Retinal pigment epithelial cell (primary cell): ENCODE data around the gene DSCAM.

Experiments
- DNase-seq: peaks from one replicate; pipeline ENCODE4 v3.0.0-alpha.2; 2010; ENCODE audit warnings: low read depth
- H3K4me3 ChIP-seq: 2 replicates; pipeline ENCODE4 v1.5.1; 2011; ENCODE audit warnings: mild to moderate bottlenecking, low read length, control low read depth, moderate library complexity
- CTCF ChIP-seq: conservative IDR thresholded peaks from 2 replicates; pipeline ENCODE4 v1.5.1; 2011; ENCODE audit warnings: low read depth, low read length, control low read depth, inconsistent platforms

The DSCAM gene

GRCh38 chr21:40516335-40516734 lies 330.6 kb downstream of the DSCAM start:
- TF ChIP-seq CTCF, result no peak
- H3K4me3 ChIP-seq, result no peak overlapping the region
- DNase-seq, result no peak

DNA sequence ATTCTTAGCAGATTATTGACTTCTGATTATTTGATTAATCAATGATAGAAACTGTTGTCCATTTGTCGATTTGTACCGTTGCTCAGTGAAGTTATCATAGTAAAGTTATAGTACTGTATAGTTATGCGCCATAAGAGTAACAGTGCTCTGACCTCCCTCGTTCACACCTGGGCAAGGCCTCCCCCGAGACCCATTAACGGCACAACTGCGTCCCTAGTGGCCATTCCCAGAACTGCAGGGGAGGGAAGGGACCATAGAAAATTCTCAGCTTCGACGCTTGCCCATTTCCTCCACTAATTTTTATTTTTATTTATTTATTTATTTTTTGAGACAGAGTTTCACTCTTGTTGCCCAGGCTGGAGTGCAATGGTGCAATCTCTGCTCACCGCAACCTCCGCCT lies 334.4 kb downstream of the DSCAM start:
- no peak overlapping the region for H3K4me3 ChIP-seq
- no peak for DNase-seq
- peak; percentile 53 for TF ChIP-seq CTCF

- H3K4me3 ChIP-seq, result no peak overlapping the region
- TF ChIP-seq CTCF, result no peak
- no peak for DNase-seq
Observed at GRCh38 chr21:40507978-40508377, 339.0 kb downstream of the DSCAM start.

DNA sequence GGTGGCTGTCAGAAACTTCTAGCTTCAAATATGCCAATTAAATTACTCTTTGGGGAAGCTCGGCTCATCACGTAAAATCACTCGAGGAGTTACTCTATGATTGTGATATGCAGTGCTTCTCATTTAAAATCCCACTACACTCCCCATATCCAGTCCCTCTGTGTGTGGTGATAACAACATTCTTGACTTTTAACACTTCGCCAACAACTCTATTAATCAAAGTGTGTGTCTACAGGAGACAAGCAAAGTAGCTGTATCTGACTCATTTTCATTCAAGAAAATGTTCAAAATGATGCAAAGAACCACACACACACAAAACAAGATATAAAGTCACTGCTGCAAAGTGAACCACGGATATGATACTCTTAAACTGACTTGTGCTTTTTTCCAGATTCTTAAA lies 341.3 kb downstream of the DSCAM start:
- no peak overlapping the region for H3K4me3 ChIP-seq
- DNase-seq, result no peak
- TF ChIP-seq CTCF, result no peak

- DNase-seq, result no peak
Observed at GRCh38 chr21:40505244-40505643, 341.7 kb downstream of the DSCAM start.

DNA sequence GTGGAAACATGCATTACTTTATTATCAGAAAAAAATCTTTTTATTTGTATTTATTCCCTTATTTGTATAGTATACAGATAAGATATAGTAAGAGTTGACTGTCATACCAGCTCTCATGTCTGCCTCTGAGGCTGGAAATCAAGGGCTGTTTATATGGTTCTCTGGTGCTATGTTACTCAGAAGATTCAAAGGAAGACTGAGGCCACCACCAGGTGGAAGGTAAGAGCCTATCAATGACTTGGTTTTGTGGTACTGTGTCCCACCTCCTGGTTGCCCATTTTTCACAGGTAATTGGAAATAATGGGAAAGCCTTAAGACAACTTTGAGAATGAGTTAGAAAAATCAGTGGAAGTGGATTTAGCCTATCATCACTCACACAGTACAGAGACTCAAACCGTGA lies 342.1 kb downstream of the DSCAM start:
- no peak for DNase-seq
- H3K4me3 ChIP-seq, result no peak overlapping the region
- TF ChIP-seq CTCF, result no peak

More at GRCh38 chr21:40505244-40505643, 341.7 kb downstream of the DSCAM start:
- H3K4me3 ChIP-seq, result no peak overlapping the region
- no peak for TF ChIP-seq CTCF

- no peak for TF ChIP-seq CTCF
- no peak overlapping the region for H3K4me3 ChIP-seq
- no peak for DNase-seq
Observed at GRCh38 chr21:40496116-40496515, 350.8 kb downstream of the DSCAM start.
